ENCODE measurements around the gene FAAH2.

DNA sequence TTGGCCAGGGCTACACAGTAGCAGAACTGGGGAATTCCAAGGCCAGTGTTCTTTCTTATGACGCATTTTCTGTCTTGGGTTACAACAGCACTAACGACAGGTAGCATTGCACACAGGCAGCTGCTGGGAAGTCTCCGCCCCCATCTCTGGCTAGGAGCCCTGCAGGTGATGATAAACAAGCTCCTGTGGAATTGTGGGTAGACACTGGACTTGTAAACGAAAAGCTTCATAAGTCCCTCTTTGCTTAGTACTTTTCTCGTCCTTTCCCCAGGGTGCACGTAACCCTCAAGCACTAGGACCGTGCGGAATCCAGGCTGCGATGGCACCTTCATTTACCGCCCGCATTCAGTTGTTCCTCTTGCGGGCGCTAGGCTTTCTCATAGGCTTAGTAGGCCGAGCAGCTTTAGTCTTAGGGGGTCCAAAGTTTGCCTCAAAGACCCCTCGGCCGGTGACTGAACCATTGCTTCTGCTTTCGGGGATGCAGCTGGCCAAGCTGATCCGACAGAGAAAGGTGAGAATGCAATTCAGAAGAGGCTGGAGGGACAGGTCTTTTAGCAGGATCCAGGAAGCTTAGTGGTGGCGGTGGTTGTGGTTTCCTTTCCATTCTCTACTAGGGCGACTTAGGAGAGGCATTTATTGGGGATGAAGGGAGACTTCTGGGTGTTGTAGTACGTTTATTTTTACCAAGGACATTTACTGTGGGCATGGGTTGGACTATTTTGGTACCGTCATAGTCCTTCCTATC lies at the start of gene FAAH2:
- TF ChIP-seq, protein P1, sequence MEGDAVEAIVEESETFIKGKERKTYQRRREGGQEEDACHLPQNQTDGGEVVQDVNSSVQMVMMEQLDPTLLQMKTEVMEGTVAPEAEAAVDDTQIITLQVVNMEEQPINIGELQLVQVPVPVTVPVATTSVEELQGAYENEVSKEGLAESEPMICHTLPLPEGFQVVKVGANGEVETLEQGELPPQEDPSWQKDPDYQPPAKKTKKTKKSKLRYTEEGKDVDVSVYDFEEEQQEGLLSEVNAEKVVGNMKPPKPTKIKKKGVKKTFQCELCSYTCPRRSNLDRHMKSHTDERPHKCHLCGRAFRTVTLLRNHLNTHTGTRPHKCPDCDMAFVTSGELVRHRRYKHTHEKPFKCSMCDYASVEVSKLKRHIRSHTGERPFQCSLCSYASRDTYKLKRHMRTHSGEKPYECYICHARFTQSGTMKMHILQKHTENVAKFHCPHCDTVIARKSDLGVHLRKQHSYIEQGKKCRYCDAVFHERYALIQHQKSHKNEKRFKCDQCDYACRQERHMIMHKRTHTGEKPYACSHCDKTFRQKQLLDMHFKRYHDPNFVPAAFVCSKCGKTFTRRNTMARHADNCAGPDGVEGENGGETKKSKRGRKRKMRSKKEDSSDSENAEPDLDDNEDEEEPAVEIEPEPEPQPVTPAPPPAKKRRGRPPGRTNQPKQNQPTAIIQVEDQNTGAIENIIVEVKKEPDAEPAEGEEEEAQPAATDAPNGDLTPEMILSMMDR (IDR thresholded peaks at IDR 0.05) = no peak
- no peak for TF ChIP-seq GABPA (IDR thresholded peaks at IDR 0.05; ENCODE audit: low read depth)
- no peak for TF ChIP-seq RFX5 (IDR thresholded peaks at IDR 0.05; ENCODE audit: low read length)
- no peak for TF ChIP-seq EP300 (IDR thresholded peaks at IDR 0.05; ENCODE audit: borderline replicate concordance in 1 of 2, low read depth in 1 of 2, low read length in 1 of 2)
- TF ChIP-seq POLR2AphosphoS5 (IDR thresholded peaks at IDR 0.05; ENCODE audit: low read depth, low read length) = no peak
- TF ChIP-seq, protein P2, sequence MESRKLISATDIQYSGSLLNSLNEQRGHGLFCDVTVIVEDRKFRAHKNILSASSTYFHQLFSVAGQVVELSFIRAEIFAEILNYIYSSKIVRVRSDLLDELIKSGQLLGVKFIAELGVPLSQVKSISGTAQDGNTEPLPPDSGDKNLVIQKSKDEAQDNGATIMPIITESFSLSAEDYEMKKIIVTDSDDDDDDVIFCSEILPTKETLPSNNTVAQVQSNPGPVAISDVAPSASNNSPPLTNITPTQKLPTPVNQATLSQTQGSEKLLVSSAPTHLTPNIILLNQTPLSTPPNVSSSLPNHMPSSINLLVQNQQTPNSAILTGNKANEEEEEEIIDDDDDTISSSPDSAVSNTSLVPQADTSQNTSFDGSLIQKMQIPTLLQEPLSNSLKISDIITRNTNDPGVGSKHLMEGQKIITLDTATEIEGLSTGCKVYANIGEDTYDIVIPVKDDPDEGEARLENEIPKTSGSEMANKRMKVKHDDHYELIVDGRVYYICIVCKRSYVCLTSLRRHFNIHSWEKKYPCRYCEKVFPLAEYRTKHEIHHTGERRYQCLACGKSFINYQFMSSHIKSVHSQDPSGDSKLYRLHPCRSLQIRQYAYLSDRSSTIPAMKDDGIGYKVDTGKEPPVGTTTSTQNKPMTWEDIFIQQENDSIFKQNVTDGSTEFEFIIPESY (IDR thresholded peaks at IDR 0.05; ENCODE audit: borderline replicate concordance, low read depth) = no peak
- no peak for TF ChIP-seq RXRA (IDR thresholded peaks at IDR 0.05; ENCODE audit: borderline replicate concordance, low read depth)
- TF ChIP-seq TAF1 (IDR thresholded peaks at IDR 0.05; ENCODE audit: borderline replicate concordance, low read depth, low read length) = no peak
- TF ChIP-seq, protein P3, sequence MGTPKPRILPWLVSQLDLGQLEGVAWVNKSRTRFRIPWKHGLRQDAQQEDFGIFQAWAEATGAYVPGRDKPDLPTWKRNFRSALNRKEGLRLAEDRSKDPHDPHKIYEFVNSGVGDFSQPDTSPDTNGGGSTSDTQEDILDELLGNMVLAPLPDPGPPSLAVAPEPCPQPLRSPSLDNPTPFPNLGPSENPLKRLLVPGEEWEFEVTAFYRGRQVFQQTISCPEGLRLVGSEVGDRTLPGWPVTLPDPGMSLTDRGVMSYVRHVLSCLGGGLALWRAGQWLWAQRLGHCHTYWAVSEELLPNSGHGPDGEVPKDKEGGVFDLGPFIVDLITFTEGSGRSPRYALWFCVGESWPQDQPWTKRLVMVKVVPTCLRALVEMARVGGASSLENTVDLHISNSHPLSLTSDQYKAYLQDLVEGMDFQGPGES (IDR thresholded peaks at IDR 0.05; ENCODE audit: low read depth, low read length) = no peak
- TF ChIP-seq, protein P4, sequence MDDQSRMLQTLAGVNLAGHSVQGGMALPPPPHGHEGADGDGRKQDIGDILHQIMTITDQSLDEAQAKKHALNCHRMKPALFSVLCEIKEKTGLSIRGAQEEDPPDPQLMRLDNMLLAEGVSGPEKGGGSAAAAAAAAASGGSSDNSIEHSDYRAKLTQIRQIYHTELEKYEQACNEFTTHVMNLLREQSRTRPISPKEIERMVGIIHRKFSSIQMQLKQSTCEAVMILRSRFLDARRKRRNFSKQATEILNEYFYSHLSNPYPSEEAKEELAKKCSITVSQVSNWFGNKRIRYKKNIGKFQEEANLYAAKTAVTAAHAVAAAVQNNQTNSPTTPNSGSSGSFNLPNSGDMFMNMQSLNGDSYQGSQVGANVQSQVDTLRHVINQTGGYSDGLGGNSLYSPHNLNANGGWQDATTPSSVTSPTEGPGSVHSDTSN (IDR thresholded peaks at IDR 0.05) = no peak
- no peak for TF ChIP-seq EZH2phosphoT487 (IDR thresholded peaks at IDR 0.05; ENCODE audit: borderline replicate concordance, low read depth)
- no peak for TF ChIP-seq NFIC (IDR thresholded peaks at IDR 0.05; ENCODE audit: borderline replicate concordance)
- TF ChIP-seq, protein P5, sequence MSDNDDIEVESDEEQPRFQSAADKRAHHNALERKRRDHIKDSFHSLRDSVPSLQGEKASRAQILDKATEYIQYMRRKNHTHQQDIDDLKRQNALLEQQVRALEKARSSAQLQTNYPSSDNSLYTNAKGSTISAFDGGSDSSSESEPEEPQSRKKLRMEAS (IDR thresholded peaks at IDR 0.05; ENCODE audit: low read depth) = no peak
